Prostate gland (tissue), 2 donors: ENCODE results near the gene MICAL1.

Experiments used
- CTCF ChIP-seq, 4 experiments: fragments of 200-600 bp in 2 of 4; fragments of 450-650 bp in 2 of 4; sonication (generic) in 2 of 4; IDR thresholded peaks; 1 replicate in 3 of 4; 2 replicates in 1 of 4; pipeline ENCODE4 v1.5.1; 2016 to 2019; ENCODE audit warnings: antibody characterized with exemption in 4 of 4, mild to moderate bottlenecking in 2 of 4, moderate library complexity in 2 of 4
- POLR2A ChIP-seq: fragments of 450-650 bp; IDR thresholded peaks from one replicate; pipeline ENCODE4 v1.6.1; 2016; ENCODE audit warnings: antibody characterized with exemption, mild to moderate bottlenecking
- POLR2AphosphoS5 ChIP-seq: sonication (generic); formaldehyde crosslinking; IDR thresholded peaks from one replicate; pipeline ENCODE4 v1.6.1; 2017; ENCODE audit warnings: antibody characterized with exemption

DNA sequence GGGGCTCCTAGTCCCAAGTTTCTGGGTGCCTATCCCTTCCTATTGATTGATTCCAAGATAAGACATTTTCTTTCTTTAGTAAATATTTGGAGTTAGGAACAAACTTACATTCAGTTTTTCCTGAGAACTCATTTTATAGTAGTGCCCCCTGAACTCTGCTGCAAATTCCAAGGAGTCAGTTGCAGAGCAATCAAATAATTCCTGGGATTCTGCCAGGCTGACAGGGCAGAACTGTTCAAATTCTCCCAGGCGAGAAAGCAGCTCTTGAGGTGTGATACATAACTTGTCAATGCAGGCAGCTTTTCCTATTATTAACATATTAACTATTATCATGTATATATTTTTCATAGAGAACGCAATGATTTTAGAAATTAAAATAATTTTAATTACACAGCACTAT, 43.4 kb upstream of the MICAL1 start:
- TF ChIP-seq CTCF (IDR thresholded peaks at IDR 0.05): no peak
- TF ChIP-seq POLR2A: no peak
- TF ChIP-seq POLR2AphosphoS5: no peak
